Fibroblast of lung (primary cell): ENCODE data around the gene TWSG1. TPM values are rescaled to one million over a fixed set of nuclear protein-coding genes. Genes with fewer than 3 reads are reported as not detected.
"Not testable (repeated sequence)": the region's sequence is repeated elsewhere in the genome, so short reads cannot be mapped to it uniquely, and the experiment has no call there.

Experiments used
- DNase-seq, 2 donors: peaks; one replicate each; pipeline versions ENCODE4 v3.0.0 to v3.0.0-alpha.2; 2010; ENCODE audit warnings: low read depth in 2 of 2
- H2AFZ ChIP-seq: 2 replicates; pipeline ENCODE4 v1.5.1; 2012; ENCODE audit warnings: low read length, control low read depth, inconsistent platforms
- H3K27ac ChIP-seq: 2 replicates; pipeline ENCODE4 v1.5.1; 2011; ENCODE audit warnings: low read length, control low read depth; ENCODE audit not compliant: insufficient read depth
- H3K27me3 ChIP-seq: 2 replicates; pipeline ENCODE4 v1.5.1; 2011; ENCODE audit warnings: mild to moderate bottlenecking, low read length; ENCODE audit not compliant: control insufficient read depth, insufficient read depth
- H3K36me3 ChIP-seq: 2 replicates; pipeline ENCODE4 v1.5.1; 2011; ENCODE audit warnings: low read length; ENCODE audit not compliant: control insufficient read depth, insufficient read depth
- H3K4me1 ChIP-seq: 2 replicates; pipeline ENCODE4 v1.5.1; 2011; ENCODE audit warnings: low read length; ENCODE audit not compliant: control insufficient read depth, insufficient read depth; ENCODE audit errors: extremely low read depth
- H3K4me2 ChIP-seq: 2 replicates; pipeline ENCODE4 v1.5.1; 2011; ENCODE audit warnings: low read length, control low read depth; ENCODE audit not compliant: insufficient read depth; ENCODE audit errors: extremely low read depth
- H3K4me3 ChIP-seq, 4 experiments: fragments of 200-600 bp in 1 of 4; sonication (generic) in 1 of 4; replicated peaks in 1 of 4; 2 replicates each; pipeline ENCODE4 v1.5.1; 2011 to 2016; ENCODE audit warnings: low read length in 4 of 4, low read depth in 3 of 4, mild to moderate bottlenecking in 3 of 4, control low read depth in 2 of 4, inconsistent platforms in 1 of 4, mixed read lengths in 1 of 4; ENCODE audit not compliant: insufficient read depth in 1 of 4; ENCODE audit errors: control extremely low read depth in 1 of 4
- H3K79me2 ChIP-seq: 2 replicates; pipeline ENCODE4 v1.5.1; 2012; ENCODE audit warnings: mild to moderate bottlenecking, low read length, inconsistent platforms; ENCODE audit not compliant: control insufficient read depth, insufficient read depth
- H3K9ac ChIP-seq: 2 replicates; pipeline ENCODE4 v1.5.1; 2011; ENCODE audit warnings: mild to moderate bottlenecking, low read length, control low read depth; ENCODE audit not compliant: insufficient read depth
- H3K9me3 ChIP-seq: 2 replicates; pipeline ENCODE4 v1.5.1; 2012; ENCODE audit warnings: low read depth, low read length; ENCODE audit not compliant: control insufficient read depth, insufficient read depth
- H4K20me1 ChIP-seq: 2 replicates; pipeline ENCODE4 v1.5.1; 2011; ENCODE audit warnings: low read length; ENCODE audit not compliant: control insufficient read depth, insufficient read depth; ENCODE audit errors: extremely low read depth
- CTCF ChIP-seq, 2 donors: IDR thresholded peaks in 1 of 2; conservative IDR thresholded peaks in 1 of 2; 1 replicate in 1 of 2; 2 replicates in 1 of 2; pipeline ENCODE4 v1.5.1; 2011 to 2012; ENCODE audit warnings: low read length in 2 of 2, control low read depth in 1 of 2, inconsistent platforms in 1 of 2, low read depth in 1 of 2, mild to moderate bottlenecking in 1 of 2
- EZH2 ChIP-seq: IDR thresholded peaks from 2 replicates; pipeline ENCODE4 v1.5.1; 2012; ENCODE audit warnings: low read length, control low read depth, mild to moderate bottlenecking; ENCODE audit errors: missing control alignments
- polyA plus RNA-seq, 2 donors: library from polyadenylated mRNA; depleted of rRNA in 1 of 2; stranded (reverse) in 1 of 2; unstranded in 1 of 2; fragments of >200 nt; gene quantifications; 2 replicates each; pipeline ENCODE4 v1.2.1, GENCODE V29; 2011 to 2012; ENCODE audit warnings: missing spikeins in 1 of 2
- total RNA-seq: library from RNA; depleted of rRNA; stranded (reverse); fragments of >200 nt; gene quantifications from 2 replicates; pipeline ENCODE4 v1.2.1, GENCODE V29; 2014

Gene TWSG1
- total and polyA plus RNA-seq, 2 donors (not counting 1 experiment from before 2014, with no cell fraction given) = 188 to 216 TPM

GRCh38 chr18:9424235-9424634 lies 89.7 kb downstream of the TWSG1 start:
- not testable (repeated sequence) for H3K4me1 ChIP-seq, DNase-seq, H3K4me3 ChIP-seq, H4K20me1 ChIP-seq, H3K4me2 ChIP-seq, H3K36me3 ChIP-seq, H3K27ac ChIP-seq, H3K9me3 ChIP-seq, H3K27me3 ChIP-seq, H3K9ac ChIP-seq, H2AFZ ChIP-seq, H3K79me2 ChIP-seq

- H3K27me3 ChIP-seq = no peaks in the 10 kb centered on the region
- H3K9ac ChIP-seq = no peak overlapping the region
- H3K4me2 ChIP-seq = no peak overlapping the region
- H4K20me1 ChIP-seq = no peaks in the 10 kb centered on the region
- no peaks in the 10 kb centered on the region for H3K36me3 ChIP-seq
- H3K4me1 ChIP-seq = no peaks in the 10 kb centered on the region
- DNase-seq = no peak
- no peak overlapping the region for H3K27ac ChIP-seq
- H3K9me3 ChIP-seq = no peaks in the 10 kb centered on the region
- no peak overlapping the region for H2AFZ ChIP-seq
- H3K79me2 ChIP-seq = no peaks in the 10 kb centered on the region
- H3K4me3 ChIP-seq = no peak overlapping the region
- TF ChIP-seq EZH2 = no peak
- no peak for TF ChIP-seq CTCF (conservative IDR thresholded peaks at IDR 0.05 in 1 of 2, IDR thresholded peaks at IDR 0.05 in 1 of 2; ENCODE audit: low read depth in 1 of 2, low read length in 2 of 2)
Measured at GRCh38 chr18:9426753-9427152, 92.2 kb downstream of the TWSG1 start.

GRCh38 chr18:9428301-9428706 lies 93.7 kb downstream of the TWSG1 start:
- DNase-seq = no peak
- no peaks in the 10 kb centered on the region for H4K20me1 ChIP-seq
- no peak overlapping the region for H3K27ac ChIP-seq
- no peak overlapping the region for H3K9ac ChIP-seq
- no peak overlapping the region for H3K4me3 ChIP-seq
- H3K4me2 ChIP-seq = no peak overlapping the region
- no peak overlapping the region for H2AFZ ChIP-seq
- TF ChIP-seq CTCF (conservative IDR thresholded peaks at IDR 0.05 in 1 of 2, IDR thresholded peaks at IDR 0.05 in 1 of 2; ENCODE audit: low read depth in 1 of 2, low read length in 2 of 2) = no peak
- no peaks in the 10 kb centered on the region for H3K79me2 ChIP-seq
- no peaks in the 10 kb centered on the region for H3K36me3 ChIP-seq
- no peaks in the 10 kb centered on the region for H3K9me3 ChIP-seq
- no peaks in the 10 kb centered on the region for H3K27me3 ChIP-seq
- H3K4me1 ChIP-seq = no peaks in the 10 kb centered on the region
